Neural progenitor cell (in vitro differentiated cells): Measurements from ENCODE around the gene CUL4B.

Experiments used
- CTCF ChIP-seq: fragments of 200-600 bp; sonication (generic); IDR thresholded peaks from 2 replicates; pipeline ENCODE4 v1.5.1; 2017; ENCODE audit warnings: antibody characterized with exemption, mild to moderate bottlenecking
- EZH2 ChIP-seq: fragments of 200-600 bp; sonication (generic); IDR thresholded peaks from 2 replicates; pipeline ENCODE4 v1.6.1; 2017; ENCODE audit warnings: antibody characterized with exemption, mild to moderate bottlenecking, moderate library complexity

- TF ChIP-seq CTCF (no peak), EZH2 (no peak)
Observed at GRCh38 chrX:120512222-120512621, 48.5 kb downstream of the CUL4B start.
